ENCODE results near the gene CLOCK.

CLOCK gene

DNA sequence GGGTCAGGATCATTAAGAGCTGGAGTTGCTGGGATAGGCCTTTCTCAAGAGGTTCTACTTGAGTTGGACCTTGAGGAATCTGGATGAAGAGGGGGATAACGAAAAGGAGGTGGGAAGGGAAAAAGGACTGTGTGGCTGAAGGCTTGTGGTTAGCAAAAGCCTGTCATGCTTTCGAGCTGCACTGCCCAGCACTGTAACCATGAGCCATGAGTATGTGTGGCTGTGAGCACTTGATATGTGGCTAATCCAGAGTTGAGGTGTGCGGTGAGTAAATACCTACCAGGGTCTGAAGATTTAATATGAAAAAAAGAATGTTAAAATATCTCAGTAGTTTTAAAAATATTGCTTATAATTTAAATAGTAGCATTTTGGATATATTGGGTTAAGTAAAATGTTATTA, 139.6 kb downstream of the CLOCK start:
- Histone ChIP-seq H3K9me2 (replicated peaks; ENCODE audit: insufficient read depth, low read length) (no peaks in the 10 kb centered on the region), H4K20me1 (ENCODE audit: low read depth, low read length) (no peaks in the 10 kb centered on the region), H3K36me3 (ENCODE audit: low read length) (peaks cover 3% of the 10 kb centered on the region; the same call in 1 of the 2 replicates), H3K27ac (ENCODE audit: low read depth, low read length) (no peak overlapping the region), H3K9me3 (ENCODE audit: insufficient read depth, low read length) (no peaks in the 10 kb centered on the region), H3K4me2 (ENCODE audit: low read depth, low read length, poor library complexity, severe bottlenecking) (no peak overlapping the region), H3K79me2 (ENCODE audit: insufficient read depth, low read length) (peaks cover 85% of the 10 kb centered on the region), H3K4me3 (ENCODE audit: insufficient read depth, low read length, poor library complexity, severe bottlenecking) (no peak overlapping the region), H3K9ac (ENCODE audit: low read length) (no peak overlapping the region), H3K27me3 (ENCODE audit: low read length) (no peaks in the 10 kb centered on the region), H3F3A (ENCODE audit: insufficient read depth) (no peaks in the 10 kb centered on the region), H2AFZ (ENCODE audit: low read depth, low read length, severe bottlenecking) (no peak overlapping the region)
- no peak for TF ChIP-seq EZH2phosphoT487 (conservative IDR thresholded peaks at IDR 0.05; ENCODE audit: low read length)
- TF ChIP-seq, protein P1, sequence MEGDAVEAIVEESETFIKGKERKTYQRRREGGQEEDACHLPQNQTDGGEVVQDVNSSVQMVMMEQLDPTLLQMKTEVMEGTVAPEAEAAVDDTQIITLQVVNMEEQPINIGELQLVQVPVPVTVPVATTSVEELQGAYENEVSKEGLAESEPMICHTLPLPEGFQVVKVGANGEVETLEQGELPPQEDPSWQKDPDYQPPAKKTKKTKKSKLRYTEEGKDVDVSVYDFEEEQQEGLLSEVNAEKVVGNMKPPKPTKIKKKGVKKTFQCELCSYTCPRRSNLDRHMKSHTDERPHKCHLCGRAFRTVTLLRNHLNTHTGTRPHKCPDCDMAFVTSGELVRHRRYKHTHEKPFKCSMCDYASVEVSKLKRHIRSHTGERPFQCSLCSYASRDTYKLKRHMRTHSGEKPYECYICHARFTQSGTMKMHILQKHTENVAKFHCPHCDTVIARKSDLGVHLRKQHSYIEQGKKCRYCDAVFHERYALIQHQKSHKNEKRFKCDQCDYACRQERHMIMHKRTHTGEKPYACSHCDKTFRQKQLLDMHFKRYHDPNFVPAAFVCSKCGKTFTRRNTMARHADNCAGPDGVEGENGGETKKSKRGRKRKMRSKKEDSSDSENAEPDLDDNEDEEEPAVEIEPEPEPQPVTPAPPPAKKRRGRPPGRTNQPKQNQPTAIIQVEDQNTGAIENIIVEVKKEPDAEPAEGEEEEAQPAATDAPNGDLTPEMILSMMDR (IDR thresholded peaks at IDR 0.05; ENCODE audit: insufficient read depth, low read length, poor library complexity, severe bottlenecking), result no peak

DNA sequence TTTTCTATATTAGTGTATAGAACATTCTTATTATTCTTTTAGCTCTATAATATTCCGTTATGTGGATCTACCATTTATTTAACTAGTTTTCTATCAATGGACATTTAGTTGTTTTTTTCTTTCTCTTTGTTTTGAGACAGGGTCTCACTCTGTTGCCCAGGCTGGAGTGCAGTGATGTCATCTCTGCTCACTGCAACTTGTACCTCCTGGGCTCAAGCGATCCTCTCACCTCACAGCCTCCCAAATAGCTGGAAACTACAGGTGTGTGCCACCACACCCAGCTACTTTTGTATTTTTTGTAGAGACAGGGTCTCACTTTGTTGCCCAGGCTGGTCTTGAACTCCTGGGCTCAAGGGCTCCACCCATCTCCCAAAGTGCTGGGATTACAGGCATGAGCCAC, 140.2 kb downstream of the CLOCK start:
- H3K9ac ChIP-seq (ENCODE audit: low read length), result no peak overlapping the region
- H3F3A ChIP-seq (ENCODE audit: insufficient read depth), result no peaks in the 10 kb centered on the region
- no peaks in the 10 kb centered on the region for H4K20me1 ChIP-seq (ENCODE audit: low read depth, low read length)
- no peaks in the 10 kb centered on the region for H3K27me3 ChIP-seq (ENCODE audit: low read length)
- no peaks in the 10 kb centered on the region for H3K9me2 ChIP-seq (replicated peaks; ENCODE audit: insufficient read depth, low read length)
- TF ChIP-seq, protein P1 (IDR thresholded peaks at IDR 0.05; ENCODE audit: insufficient read depth, low read length, poor library complexity, severe bottlenecking), result no peak
- TF ChIP-seq EZH2phosphoT487 (conservative IDR thresholded peaks at IDR 0.05; ENCODE audit: low read length), result no peak
- peaks cover 3% of the 10 kb centered on the region; the same call in 1 of the 2 replicates for H3K36me3 ChIP-seq (ENCODE audit: low read length)
- H3K79me2 ChIP-seq (ENCODE audit: insufficient read depth, low read length), result peaks cover 86% of the 10 kb centered on the region
- H3K27ac ChIP-seq (ENCODE audit: low read depth, low read length), result no peak overlapping the region
- no peak overlapping the region for H3K4me2 ChIP-seq (ENCODE audit: low read depth, low read length, poor library complexity, severe bottlenecking)
- no peaks in the 10 kb centered on the region for H3K9me3 ChIP-seq (ENCODE audit: insufficient read depth, low read length)
- H3K4me3 ChIP-seq (ENCODE audit: insufficient read depth, low read length, poor library complexity, severe bottlenecking), result no peak overlapping the region
- no peak overlapping the region for H2AFZ ChIP-seq (ENCODE audit: low read depth, low read length, severe bottlenecking)

DNA sequence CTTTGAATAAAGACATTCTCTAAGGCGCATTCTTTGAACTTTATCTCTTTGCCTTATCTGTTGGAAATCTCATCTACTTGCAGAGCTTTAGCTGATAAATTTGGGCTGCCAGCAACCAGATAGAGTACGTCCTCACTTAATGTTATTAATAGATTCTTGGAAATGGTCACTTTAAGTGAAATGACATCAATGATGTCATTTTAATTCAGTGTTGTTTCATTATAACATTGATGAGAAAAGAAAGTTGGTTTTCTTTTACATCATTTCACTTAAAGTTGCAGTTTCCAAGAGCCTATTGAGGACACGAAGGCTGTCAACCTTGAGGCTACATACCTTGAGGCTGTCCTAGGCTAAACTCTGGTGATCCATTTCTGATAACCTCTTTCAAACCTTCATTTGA, 141.6 kb downstream of the CLOCK start:
- Histone ChIP-seq H3K79me2 (ENCODE audit: insufficient read depth, low read length) (peaks cover 84% of the 10 kb centered on the region), H3K9me3 (ENCODE audit: insufficient read depth, low read length) (no peaks in the 10 kb centered on the region), H3K27ac (ENCODE audit: low read depth, low read length) (no peak overlapping the region), H3F3A (ENCODE audit: insufficient read depth) (no peaks in the 10 kb centered on the region), H3K9ac (ENCODE audit: low read length) (no peak overlapping the region), H3K4me2 (ENCODE audit: low read depth, low read length, poor library complexity, severe bottlenecking) (no peak overlapping the region), H3K36me3 (ENCODE audit: low read length) (no peaks in the 10 kb centered on the region), H3K9me2 (replicated peaks; ENCODE audit: insufficient read depth, low read length) (no peaks in the 10 kb centered on the region), H3K4me3 (ENCODE audit: insufficient read depth, low read length, poor library complexity, severe bottlenecking) (no peak overlapping the region), H3K27me3 (ENCODE audit: low read length) (no peaks in the 10 kb centered on the region), H2AFZ (ENCODE audit: low read depth, low read length, severe bottlenecking) (no peak overlapping the region), H4K20me1 (ENCODE audit: low read depth, low read length) (no peaks in the 10 kb centered on the region)
- TF ChIP-seq EZH2phosphoT487 (conservative IDR thresholded peaks at IDR 0.05; ENCODE audit: low read length), result no peak
- TF ChIP-seq, protein P1 (IDR thresholded peaks at IDR 0.05; ENCODE audit: insufficient read depth, low read length, poor library complexity, severe bottlenecking), result no peak
